GM06990 (cell line): ENCODE measurements around the gene ICAM4.

Source experiments
- DNase-seq: peaks from one replicate; pipeline ENCODE4 v3.0.0-alpha.2; 2011; ENCODE audit not compliant: insufficient read length; ENCODE audit errors: extremely low read depth
- H3K27me3 ChIP-seq: replicated peaks from 2 replicates; pipeline ENCODE4 v1.6.0; 2011; ENCODE audit warnings: low read length; ENCODE audit not compliant: control insufficient read depth, insufficient read depth
- H3K36me3 ChIP-seq: 2 replicates; pipeline ENCODE4 v1.5.1; 2011; ENCODE audit warnings: low read length; ENCODE audit not compliant: control insufficient read depth, insufficient read depth
- H3K4me3 ChIP-seq: replicated peaks from 2 replicates; pipeline ENCODE4 v1.5.1; 2011; ENCODE audit warnings: low read depth, mild to moderate bottlenecking, control low read depth, low read length
- CTCF ChIP-seq: IDR thresholded peaks from 2 replicates; pipeline ENCODE4 v1.5.1; 2011; ENCODE audit warnings: low read length, control low read depth, mild to moderate bottlenecking, inconsistent platforms; ENCODE audit not compliant: insufficient read depth, poor library complexity, severe bottlenecking

ICAM4 gene

GRCh38 chr19:10245189-10245939 is 41.4 kb upstream of the ICAM4 start:
- no peak for TF ChIP-seq CTCF
- H3K4me3 ChIP-seq, result no peak overlapping the region
- H3K36me3 ChIP-seq, result no peaks in the 10 kb centered on the region
- peak; percentile 64 for DNase-seq
- H3K27me3 ChIP-seq, result no peaks in the 10 kb centered on the region

- H3K27me3 ChIP-seq, result no peaks in the 10 kb centered on the region
- no peak for TF ChIP-seq CTCF
- DNase-seq, result no peak
These were observed 40.2 kb upstream of the ICAM4 start for GRCh38 chr19:10246511-10246910.

GRCh38 chr19:10251792-10252694 is 34.7 kb upstream of the ICAM4 start, which contains the start of gene MRPL4:
Gene MRPL4 (plus strand): TSS chr19:10252214. CDS start chr19:10252254, 40 bp downstream.
- no peaks in the 10 kb centered on the region for H3K27me3 ChIP-seq
- no peak for TF ChIP-seq CTCF
- peak; percentile 97 for DNase-seq
- peak within 1 kb of the TSS; percentile 73 for H3K4me3 ChIP-seq
- peaks cover 20% of the 10 kb centered on the region for H3K36me3 ChIP-seq

More at GRCh38 chr19:10246511-10246910, 40.2 kb upstream of the ICAM4 start:
- Histone ChIP-seq H3K36me3 (no peaks in the 10 kb centered on the region), H3K4me3 (no peak overlapping the region)

- Histone ChIP-seq H3K27me3 (no peaks in the 10 kb centered on the region), H3K4me3 (peak overlapping the region; percentile 73), H3K36me3 (peaks cover 24% of the 10 kb centered on the region)
- DNase-seq, result no peak
- no peak for TF ChIP-seq CTCF
These were observed 34.0 kb upstream of the ICAM4 start for GRCh38 chr19:10252707-10253106.

- DNase-seq, result no peak
- H3K27me3 ChIP-seq, result no peaks in the 10 kb centered on the region
- H3K36me3 ChIP-seq, result peaks cover 34% of the 10 kb centered on the region
- no peak overlapping the region for H3K4me3 ChIP-seq
- no peak for TF ChIP-seq CTCF
These were observed 32.5 kb upstream of the ICAM4 start for GRCh38 chr19:10254244-10254643.
